Astrocyte of the cerebellum (primary cell): ENCODE measurements around the gene DDX17.

Source experiments
- DNase-seq: peaks from one replicate; pipeline ENCODE4 v3.0.0-alpha.2; 2011; ENCODE audit warnings: low read depth
- H3K4me3 ChIP-seq: 2 replicates; pipeline ENCODE4 v1.5.1; 2011; ENCODE audit warnings: mild to moderate bottlenecking, low read depth, low read length, moderate library complexity
- CTCF ChIP-seq: IDR thresholded peaks from 2 replicates; pipeline ENCODE4 v1.5.1; 2012; ENCODE audit warnings: low read length, low read depth, moderate library complexity, mild to moderate bottlenecking; ENCODE audit errors: missing control alignments
- in situ Hi-C: cut with HindIII; loops from 2 replicates; pipeline ENCODE4 v1.10.0; 2017; ENCODE audit warnings: low sequenced_read_pairs

The DDX17 gene

GRCh38 chr22:38494498-38494897, 11.6 kb downstream of the DDX17 start:
- TF ChIP-seq CTCF, result no peak
- no peak for DNase-seq
- no peak overlapping the region for H3K4me3 ChIP-seq
- in situ Hi-C loops, result no loop called here

- in situ Hi-C loops, result no loop called here
- TF ChIP-seq CTCF, result no peak
- H3K4me3 ChIP-seq, result no peak overlapping the region
- no peak for DNase-seq
Observed at GRCh38 chr22:38491707-38492348, 14.3 kb downstream of the DDX17 start.

- no peak for TF ChIP-seq CTCF
- in situ Hi-C loops, result no loop called here
- no peak for DNase-seq
- H3K4me3 ChIP-seq, result no peak overlapping the region
Observed at GRCh38 chr22:38490915-38491314, 15.2 kb downstream of the DDX17 start.

- in situ Hi-C loops, result no loop called here
- no peak overlapping the region for H3K4me3 ChIP-seq
- no peak for TF ChIP-seq CTCF
- no peak for DNase-seq
Observed at GRCh38 chr22:38490475-38490874, 15.6 kb downstream of the DDX17 start.

GRCh38 chr22:38489561-38490145, 16.5 kb downstream of the DDX17 start:
- DNase-seq, result no peak
- no peak overlapping the region for H3K4me3 ChIP-seq
- in situ Hi-C loops, result no loop called here
- TF ChIP-seq CTCF, result no peak

- in situ Hi-C loops, result no loop called here
- no peak for DNase-seq
- no peak overlapping the region for H3K4me3 ChIP-seq
- TF ChIP-seq CTCF, result no peak
Observed at GRCh38 chr22:38489142-38489541, 17.0 kb downstream of the DDX17 start.
